ENCODE results near the gene RPL38.

The RPL38 gene

GRCh38 chr17:74212913-74213791 is 9.7 kb downstream of the RPL38 start, which contains the start of gene TTYH2:
TTYH2 (plus strand) TSS chr17:74213571; CDS start chr17:74213588, 17 bp downstream.
- no peak for DNase-seq (ENCODE audit: low read depth)
- H3K4me3 ChIP-seq (ENCODE audit: control insufficient read depth, low read depth, low read length): peak within 1 kb of the TSS; percentile 63
- TF ChIP-seq, protein P1, sequence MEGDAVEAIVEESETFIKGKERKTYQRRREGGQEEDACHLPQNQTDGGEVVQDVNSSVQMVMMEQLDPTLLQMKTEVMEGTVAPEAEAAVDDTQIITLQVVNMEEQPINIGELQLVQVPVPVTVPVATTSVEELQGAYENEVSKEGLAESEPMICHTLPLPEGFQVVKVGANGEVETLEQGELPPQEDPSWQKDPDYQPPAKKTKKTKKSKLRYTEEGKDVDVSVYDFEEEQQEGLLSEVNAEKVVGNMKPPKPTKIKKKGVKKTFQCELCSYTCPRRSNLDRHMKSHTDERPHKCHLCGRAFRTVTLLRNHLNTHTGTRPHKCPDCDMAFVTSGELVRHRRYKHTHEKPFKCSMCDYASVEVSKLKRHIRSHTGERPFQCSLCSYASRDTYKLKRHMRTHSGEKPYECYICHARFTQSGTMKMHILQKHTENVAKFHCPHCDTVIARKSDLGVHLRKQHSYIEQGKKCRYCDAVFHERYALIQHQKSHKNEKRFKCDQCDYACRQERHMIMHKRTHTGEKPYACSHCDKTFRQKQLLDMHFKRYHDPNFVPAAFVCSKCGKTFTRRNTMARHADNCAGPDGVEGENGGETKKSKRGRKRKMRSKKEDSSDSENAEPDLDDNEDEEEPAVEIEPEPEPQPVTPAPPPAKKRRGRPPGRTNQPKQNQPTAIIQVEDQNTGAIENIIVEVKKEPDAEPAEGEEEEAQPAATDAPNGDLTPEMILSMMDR (IDR thresholded peaks at IDR 0.05; ENCODE audit: control insufficient read depth, insufficient read depth, low read depth, low read length, missing control alignments): peak; percentile 30

DNA sequence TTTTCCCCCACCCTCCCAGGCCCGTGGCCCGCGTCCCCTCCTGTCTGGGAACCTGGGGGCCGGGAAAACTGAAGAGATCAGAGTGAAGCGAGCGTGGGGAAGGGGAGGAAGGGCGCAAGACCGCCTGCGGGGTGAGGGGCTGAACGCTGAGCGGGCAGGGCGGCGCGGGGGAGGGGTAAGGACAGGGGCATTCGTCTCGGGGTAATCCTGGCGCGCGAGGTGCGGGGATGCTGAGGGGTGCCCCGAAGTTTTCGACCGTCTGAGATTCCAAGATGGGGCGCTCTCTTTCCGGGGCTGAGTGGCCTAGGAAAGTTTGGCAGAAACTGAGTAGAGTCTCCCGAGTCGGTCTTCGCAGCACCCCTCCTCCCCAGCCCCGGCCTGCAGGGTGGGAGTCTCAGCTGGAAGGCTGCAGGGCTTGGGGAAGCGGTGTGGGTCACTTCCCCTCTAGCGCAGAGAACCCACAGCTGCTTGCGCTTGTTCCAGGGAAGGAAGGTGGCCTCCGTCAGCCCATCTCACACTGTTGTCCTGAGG is 10.4 kb downstream of the RPL38 start:
- peak overlapping the region; percentile 29 for H3K4me3 ChIP-seq (ENCODE audit: control insufficient read depth, low read depth, low read length)
- TF ChIP-seq, protein P1 (IDR thresholded peaks at IDR 0.05; ENCODE audit: control insufficient read depth, insufficient read depth, low read depth, low read length, missing control alignments): no peak
- DNase-seq (ENCODE audit: low read depth): no peak

DNA sequence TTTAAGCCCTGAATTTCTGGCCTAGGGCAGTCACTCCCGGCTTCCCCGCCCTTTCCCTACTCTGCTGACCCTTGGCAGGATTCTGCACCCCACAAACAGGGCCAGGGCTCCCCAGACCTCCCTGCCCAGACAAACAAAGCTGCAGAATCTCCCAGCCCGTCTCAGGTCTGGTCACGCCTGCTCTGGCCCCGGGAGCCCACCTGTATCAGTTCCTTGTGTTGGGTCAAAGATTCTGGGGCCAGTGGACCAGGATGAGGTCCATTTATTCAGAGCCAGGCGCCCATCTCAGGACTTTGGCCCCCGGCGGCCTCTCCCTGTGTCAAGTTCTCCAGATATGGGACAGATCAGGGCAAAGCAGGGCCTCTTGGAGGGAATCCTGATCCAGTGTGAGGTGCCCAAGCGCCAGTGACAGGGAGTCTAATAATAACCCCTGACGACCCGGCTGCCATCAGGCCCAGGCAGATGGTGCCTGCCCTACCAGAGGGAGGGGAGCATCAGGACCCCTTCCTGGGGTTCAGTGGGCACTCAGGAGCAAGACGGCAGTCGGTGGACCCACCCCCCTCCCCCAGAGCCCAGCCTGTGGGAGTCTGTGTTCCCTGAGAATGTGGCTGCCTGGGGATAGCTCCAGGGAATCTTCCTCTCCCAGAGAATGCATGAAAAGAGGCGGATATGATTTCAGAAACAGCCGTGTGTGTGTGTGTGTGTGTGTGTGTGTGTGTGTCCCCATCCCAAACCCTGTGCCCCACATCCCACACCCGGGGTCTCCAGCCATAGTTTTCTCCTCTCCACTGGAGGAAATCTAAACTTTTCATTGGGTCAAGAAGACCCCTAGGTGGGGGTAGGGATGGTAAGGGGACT is 11.2 kb downstream of the RPL38 start:
- no peak overlapping the region for H3K4me3 ChIP-seq (ENCODE audit: control insufficient read depth, low read depth, low read length)
- no peak for DNase-seq (ENCODE audit: low read depth)
- TF ChIP-seq, protein P1 (IDR thresholded peaks at IDR 0.05; ENCODE audit: control insufficient read depth, insufficient read depth, low read depth, low read length, missing control alignments): no peak

DNA sequence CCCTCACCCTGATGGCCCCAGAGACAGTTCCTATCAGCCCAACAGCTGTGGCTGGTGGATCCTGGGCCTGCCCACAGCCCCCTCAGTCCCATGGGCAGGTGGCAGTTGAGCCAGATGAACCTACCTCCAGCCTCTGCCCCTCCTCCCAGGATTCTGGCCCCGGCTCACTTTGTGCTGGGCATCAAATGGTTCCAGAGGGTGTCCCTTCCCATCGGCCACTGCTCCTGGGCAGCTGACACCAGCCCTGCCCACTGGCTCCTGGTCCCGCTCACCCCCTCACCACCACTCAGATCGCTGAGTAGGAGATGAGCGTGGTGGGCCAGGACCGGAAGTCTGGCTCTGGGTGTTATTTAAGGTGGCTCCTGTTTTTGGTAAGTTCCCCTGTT is 11.9 kb downstream of the RPL38 start:
- DNase-seq (ENCODE audit: low read depth): no peak
- H3K4me3 ChIP-seq (ENCODE audit: control insufficient read depth, low read depth, low read length): no peak overlapping the region
- TF ChIP-seq, protein P1 (IDR thresholded peaks at IDR 0.05; ENCODE audit: control insufficient read depth, insufficient read depth, low read depth, low read length, missing control alignments): no peak

GRCh38 chr17:74216505-74216904 is 13.0 kb downstream of the RPL38 start:
- no peak for DNase-seq (ENCODE audit: low read depth)
- TF ChIP-seq, protein P1 (IDR thresholded peaks at IDR 0.05; ENCODE audit: control insufficient read depth, insufficient read depth, low read depth, low read length, missing control alignments): no peak
- no peak overlapping the region for H3K4me3 ChIP-seq (ENCODE audit: control insufficient read depth, low read depth, low read length)

DNA sequence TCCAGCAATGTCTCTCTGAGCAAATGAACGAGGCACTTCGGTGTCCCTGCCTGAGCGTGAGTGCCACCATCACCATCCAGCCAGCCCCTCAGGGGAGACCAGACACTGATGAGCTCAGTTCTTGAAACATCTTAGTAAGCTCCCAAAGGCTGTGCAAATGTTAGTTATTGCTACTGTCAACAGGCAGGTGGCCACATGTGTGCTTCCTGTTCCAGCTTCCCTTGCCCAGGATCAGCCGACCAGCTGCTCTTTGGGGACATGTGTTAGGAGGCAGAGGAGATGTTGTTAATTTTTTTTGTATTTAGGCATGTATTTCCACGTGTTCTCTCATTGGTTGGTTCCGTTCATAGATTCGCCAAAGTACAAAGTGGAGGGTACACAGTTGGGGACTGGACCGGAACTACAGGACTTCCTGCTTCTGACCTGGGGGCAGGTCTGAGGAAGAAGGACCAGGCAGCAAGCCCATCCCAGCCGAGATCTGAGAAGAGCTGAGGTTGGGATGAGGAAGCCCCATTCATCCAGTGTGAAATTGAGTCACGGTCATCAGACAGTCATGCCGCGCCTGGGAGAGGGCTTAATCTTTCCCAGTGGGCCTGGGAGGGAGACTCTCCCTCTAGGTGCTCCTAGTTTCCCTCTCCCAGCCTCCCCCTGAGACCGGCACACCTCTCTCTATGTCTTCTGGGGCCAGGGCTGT is 13.7 kb downstream of the RPL38 start:
- no peak for DNase-seq (ENCODE audit: low read depth)

More for the DNA sequence above, 13.7 kb downstream of the RPL38 start:
- H3K4me3 ChIP-seq (ENCODE audit: control insufficient read depth, low read depth, low read length): no peak overlapping the region
- TF ChIP-seq, protein P1 (IDR thresholded peaks at IDR 0.05; ENCODE audit: control insufficient read depth, insufficient read depth, low read depth, low read length, missing control alignments): no peak

All from AG09309 (cell line).